ENCODE data around the gene ZNF816. TPM values are rescaled to one million over a fixed set of nuclear protein-coding genes. Genes with fewer than 3 reads are reported as not detected.

The ZNF816 gene
- total and polyA plus RNA-seq, 4 donors: 2.9 to 20.9 (median 7.0) TPM

- no peak for TF ChIP-seq CTCF (IDR thresholded peaks at IDR 0.05; ENCODE audit: control extremely low read depth, extremely low read depth)
- H3K27ac ChIP-seq (ENCODE audit: low read depth in 1 of 2, low read length in 1 of 2): no peak overlapping the region
- H3K9me3 ChIP-seq (ENCODE audit: control insufficient read depth in 4 of 4, insufficient read depth in 3 of 4, low read length in 3 of 4): peaks cover 9 to 39% (median 24%) of the 10 kb centered on the region in 4 donors
- ATAC-seq (ENCODE audit: insufficient read depth, low FRiP score) (no peak), DNase-seq (no peak)
- peaks cover 22 to 46% (median 39%) of the 10 kb centered on the region in 4 donors for H3K36me3 ChIP-seq (ENCODE audit: control insufficient read depth in 4 of 4, insufficient read depth in 4 of 4, low read length in 4 of 4)
- no peak overlapping the region for H3K4me3 ChIP-seq
- H3K9ac ChIP-seq (ENCODE audit: insufficient read depth in 1 of 2, low read length in 2 of 2): no peak overlapping the region
- H3K27me3 ChIP-seq (ENCODE audit: control insufficient read depth in 3 of 3, insufficient read depth in 3 of 3, low read length in 2 of 3): no peaks in the 10 kb centered on the region
- WGBS, 2 donors: 0 to 98% methylated on average over 1 of the region's 1 CpG
- no peaks in the 10 kb centered on the region for H3K4me1 ChIP-seq (ENCODE audit: control insufficient read depth in 5 of 5, insufficient read depth in 5 of 5, low read length in 5 of 5)
Observed at GRCh38 chr19:52949422-52949821, 13.3 kb downstream of the ZNF816 start.

- Histone ChIP-seq H3K4me3 (no peak overlapping the region), H3K9me3 (ENCODE audit: control insufficient read depth in 4 of 4, insufficient read depth in 3 of 4, low read length in 3 of 4) (peaks cover 9 to 37% (median 21%) of the 10 kb centered on the region in 4 donors), H3K9ac (ENCODE audit: insufficient read depth in 1 of 2, low read length in 2 of 2) (no peak overlapping the region), H3K36me3 (ENCODE audit: control insufficient read depth in 4 of 4, insufficient read depth in 4 of 4, low read length in 4 of 4) (peaks cover 15 to 38% (median 37%) of the 10 kb centered on the region in 4 donors), H3K27ac (ENCODE audit: low read depth in 1 of 2, low read length in 1 of 2) (no peak overlapping the region), H3K4me1 (ENCODE audit: control insufficient read depth in 5 of 5, insufficient read depth in 5 of 5, low read length in 5 of 5) (peaks cover 0 to 5% (median 0%) of the 10 kb centered on the region in 5 donors), H3K27me3 (ENCODE audit: control insufficient read depth in 3 of 3, insufficient read depth in 3 of 3, low read length in 2 of 3) (no peaks in the 10 kb centered on the region)
- ATAC-seq (ENCODE audit: insufficient read depth, low FRiP score): no peak
- no peak for TF ChIP-seq CTCF (IDR thresholded peaks at IDR 0.05; ENCODE audit: control extremely low read depth, extremely low read depth)
- peak in 1 of 3 donors; percentile 25 for DNase-seq
- 92 to 95% methylated on average over 13 of the region's 13 CpGs for WGBS, 2 donors
Observed at GRCh38 chr19:52948025-52948770, 14.5 kb downstream of the ZNF816 start.

- Histone ChIP-seq H3K27ac (ENCODE audit: low read depth in 1 of 2, low read length in 1 of 2) (no peak overlapping the region), H3K36me3 (ENCODE audit: control insufficient read depth in 4 of 4, insufficient read depth in 4 of 4, low read length in 4 of 4) (peaks cover 3 to 25% (median 21%) of the 10 kb centered on the region in 4 donors), H3K4me3 (no peak overlapping the region), H3K9me3 (ENCODE audit: control insufficient read depth in 4 of 4, insufficient read depth in 3 of 4, low read length in 3 of 4) (peaks cover 9 to 25% (median 15%) of the 10 kb centered on the region in 4 donors), H3K4me1 (ENCODE audit: control insufficient read depth in 5 of 5, insufficient read depth in 5 of 5, low read length in 5 of 5) (peaks cover 0 to 10% (median 0%) of the 10 kb centered on the region in 5 donors), H3K27me3 (ENCODE audit: control insufficient read depth in 3 of 3, insufficient read depth in 3 of 3, low read length in 2 of 3) (no peaks in the 10 kb centered on the region), H3K9ac (ENCODE audit: insufficient read depth in 1 of 2, low read length in 2 of 2) (no peak overlapping the region)
- TF ChIP-seq CTCF (IDR thresholded peaks at IDR 0.05; ENCODE audit: control extremely low read depth, extremely low read depth): no peak
- 38 to 44% methylated on average over 33 to 39 of the region's 39 CpGs for WGBS, 2 donors
- ATAC-seq (ENCODE audit: insufficient read depth, low FRiP score) (no peak), DNase-seq (peak; percentile 34 to 75 (median 61))
Observed at GRCh38 chr19:52946322-52947310, 16.1 kb downstream of the ZNF816 start.

Measured in lung (tissue), 12 donors.